OCI-LY3 (cell line): ENCODE data around the gene SPACA1.

ENCODE experiments used
- EZH2phosphoT487 ChIP-seq: fragments of 200-600 bp; shearing (Covaris generic); IDR thresholded peaks from 2 replicates; pipeline ENCODE4 v1.6.1; 2018; ENCODE audit warnings: antibody characterized with exemption, mixed run types, low read depth
- TF ChIP-seq, protein P1 (sequence below): fragments of 200-600, 300-600 bp; sonication (generic); IDR thresholded peaks from 2 replicates; pipeline ENCODE4 v1.5.1; 2014; ENCODE audit warnings: antibody characterized with exemption, low read length, low read depth

DNA sequence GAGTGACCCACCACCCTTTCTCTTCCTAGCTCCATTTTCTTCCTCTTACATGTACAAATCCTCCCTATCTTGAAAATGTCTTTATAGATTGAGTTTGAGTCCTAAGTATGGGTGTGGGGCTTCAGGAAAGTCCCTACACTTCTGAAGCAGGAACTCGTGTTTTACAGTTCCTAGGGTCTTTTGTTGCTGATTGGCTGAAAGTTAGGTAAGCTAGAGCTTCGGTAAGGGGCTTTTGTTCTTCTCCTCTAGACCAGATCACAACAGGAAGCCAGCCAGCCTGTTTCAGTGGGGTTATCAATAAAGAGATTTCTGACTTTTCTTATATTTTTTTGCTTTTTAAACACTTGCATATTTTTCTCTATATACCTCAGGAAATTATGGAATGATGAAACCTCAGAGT, 67.2 kb downstream of the SPACA1 start:
- TF ChIP-seq, protein P1, sequence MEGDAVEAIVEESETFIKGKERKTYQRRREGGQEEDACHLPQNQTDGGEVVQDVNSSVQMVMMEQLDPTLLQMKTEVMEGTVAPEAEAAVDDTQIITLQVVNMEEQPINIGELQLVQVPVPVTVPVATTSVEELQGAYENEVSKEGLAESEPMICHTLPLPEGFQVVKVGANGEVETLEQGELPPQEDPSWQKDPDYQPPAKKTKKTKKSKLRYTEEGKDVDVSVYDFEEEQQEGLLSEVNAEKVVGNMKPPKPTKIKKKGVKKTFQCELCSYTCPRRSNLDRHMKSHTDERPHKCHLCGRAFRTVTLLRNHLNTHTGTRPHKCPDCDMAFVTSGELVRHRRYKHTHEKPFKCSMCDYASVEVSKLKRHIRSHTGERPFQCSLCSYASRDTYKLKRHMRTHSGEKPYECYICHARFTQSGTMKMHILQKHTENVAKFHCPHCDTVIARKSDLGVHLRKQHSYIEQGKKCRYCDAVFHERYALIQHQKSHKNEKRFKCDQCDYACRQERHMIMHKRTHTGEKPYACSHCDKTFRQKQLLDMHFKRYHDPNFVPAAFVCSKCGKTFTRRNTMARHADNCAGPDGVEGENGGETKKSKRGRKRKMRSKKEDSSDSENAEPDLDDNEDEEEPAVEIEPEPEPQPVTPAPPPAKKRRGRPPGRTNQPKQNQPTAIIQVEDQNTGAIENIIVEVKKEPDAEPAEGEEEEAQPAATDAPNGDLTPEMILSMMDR = no peak
- TF ChIP-seq EZH2phosphoT487 = no peak
